Stimulated activated CD4-positive, alpha-beta T cell treated with anti-CD3 and anti-CD28 coated beads, Interleukin-4, amount 100 ng/mL, for 48 hours (primary cell): ENCODE data around the gene MMP10.

ENCODE experiments used
- DNase-seq, 2 donors: peaks; one replicate each; pipeline ENCODE4 v3.0.0-alpha.2; 2020; ENCODE audit warnings: low read depth in 2 of 2

MMP10 gene

DNA sequence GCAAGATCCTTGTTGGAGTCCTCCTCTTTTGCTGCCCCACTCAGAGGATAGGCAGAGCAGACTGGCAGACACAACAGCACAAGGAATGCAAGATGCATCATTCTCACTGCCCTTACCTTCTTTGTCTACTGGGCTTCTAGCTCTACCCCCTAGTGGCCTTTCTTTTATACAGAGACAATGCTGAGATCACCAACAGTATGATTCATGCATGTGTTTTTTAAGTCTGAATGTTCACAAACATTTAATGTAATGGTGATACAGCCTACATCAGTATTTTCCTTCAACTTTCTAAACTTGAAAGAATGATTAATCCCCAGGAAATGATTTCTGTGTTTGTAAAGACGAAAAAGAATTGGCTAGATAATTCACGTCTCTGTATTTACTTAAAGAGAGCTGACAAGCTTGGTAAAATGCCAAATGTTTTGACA is at the start of gene MMP10:
Gene MMP10 (minus strand): TSS at position 138 of the 428 bp plus-strand sequence. CDS start 37 bp downstream, at position 101.
- no peak for DNase-seq

DNA sequence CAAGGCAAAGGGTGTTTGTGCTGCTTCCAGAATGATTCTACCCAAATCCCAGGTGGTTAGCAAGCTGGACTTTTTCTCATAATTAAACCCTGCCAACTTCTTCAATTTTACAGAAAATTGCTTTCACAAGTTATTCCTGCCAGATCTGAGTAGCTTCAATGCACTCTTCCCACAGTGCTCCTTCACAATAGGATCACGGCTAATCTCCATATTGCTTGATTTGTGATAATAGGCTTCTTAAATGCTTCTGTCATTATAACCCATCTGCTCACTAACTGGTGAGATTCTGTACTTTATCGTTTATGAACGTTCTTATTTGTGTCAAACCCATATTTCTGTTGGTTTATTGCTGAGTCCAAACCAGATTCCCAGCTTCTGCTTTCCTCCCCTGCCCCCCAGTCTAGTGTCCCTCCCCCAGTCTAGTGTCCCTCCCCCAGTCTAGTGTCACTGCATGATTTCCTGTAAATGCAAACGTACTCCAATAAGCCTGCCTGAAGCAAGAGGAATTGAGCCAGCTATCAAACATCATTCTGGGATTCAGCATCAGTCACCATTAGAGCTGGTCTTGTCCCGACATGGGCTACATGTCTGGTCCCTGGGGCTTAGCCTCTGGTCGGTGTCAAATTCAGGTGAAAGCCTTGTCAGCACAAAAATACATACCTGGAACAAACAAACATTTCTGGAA is 49.0 kb upstream of the MMP10 start:
- DNase-seq = no peak

DNA sequence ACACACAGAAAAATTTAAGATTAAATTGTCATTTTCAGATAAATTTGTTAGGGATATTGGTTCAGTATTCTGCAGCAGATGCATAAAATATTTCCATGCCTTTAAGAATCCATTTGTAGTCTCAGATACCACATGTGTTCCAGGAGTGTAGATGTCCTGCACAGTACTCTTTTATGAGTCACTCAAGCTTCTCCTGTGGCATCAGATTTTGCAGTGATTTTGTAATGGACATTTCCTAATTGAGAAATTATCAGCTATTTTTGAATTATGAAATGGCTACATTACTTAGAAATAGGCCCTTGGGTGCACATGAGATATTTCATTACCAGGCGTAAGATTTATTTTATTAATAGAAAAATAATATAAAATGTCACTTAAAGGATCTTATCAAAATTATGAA is 44.1 kb upstream of the MMP10 start:
- DNase-seq = no peak

DNA sequence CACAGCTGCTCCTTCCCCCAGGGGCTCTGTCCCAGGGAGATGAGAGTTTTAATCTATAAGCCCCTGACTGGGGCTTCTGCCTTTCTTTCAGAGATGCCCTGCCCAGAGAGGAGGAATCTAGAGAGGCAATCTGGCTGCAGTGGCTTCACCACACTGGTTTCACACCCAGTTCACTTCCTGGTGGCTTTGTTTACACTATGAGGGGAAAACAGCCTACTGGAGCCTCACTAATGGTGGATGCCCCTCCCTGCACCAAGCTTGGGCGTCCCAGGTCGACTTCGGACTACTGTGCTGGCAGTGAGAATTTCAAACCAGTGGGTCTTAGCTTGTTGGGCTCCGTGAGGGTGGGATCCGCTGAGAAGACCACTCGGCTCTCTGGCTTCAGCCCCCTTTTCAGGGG is 39.1 kb upstream of the MMP10 start:
- DNase-seq = no peak

DNA sequence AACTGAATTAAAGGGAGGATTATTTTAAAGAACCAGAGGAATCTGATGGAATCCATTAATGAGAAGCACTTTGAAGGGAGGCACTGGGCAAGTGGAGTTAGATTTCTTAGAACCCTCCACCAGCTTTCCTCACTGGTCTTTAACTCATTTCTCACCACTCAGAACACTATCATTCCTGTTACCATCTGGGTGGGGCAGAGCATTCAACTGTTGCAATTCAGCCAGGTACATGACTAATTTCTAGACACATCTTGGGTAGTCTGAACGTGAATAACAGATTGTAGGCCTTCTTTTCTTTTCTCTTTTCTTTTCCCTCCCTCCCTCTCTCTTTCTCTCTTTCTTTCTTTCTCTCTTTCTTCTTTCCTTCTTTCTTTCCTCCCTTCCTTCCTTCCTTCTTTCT is 33.1 kb upstream of the MMP10 start:
- DNase-seq = no peak

DNA sequence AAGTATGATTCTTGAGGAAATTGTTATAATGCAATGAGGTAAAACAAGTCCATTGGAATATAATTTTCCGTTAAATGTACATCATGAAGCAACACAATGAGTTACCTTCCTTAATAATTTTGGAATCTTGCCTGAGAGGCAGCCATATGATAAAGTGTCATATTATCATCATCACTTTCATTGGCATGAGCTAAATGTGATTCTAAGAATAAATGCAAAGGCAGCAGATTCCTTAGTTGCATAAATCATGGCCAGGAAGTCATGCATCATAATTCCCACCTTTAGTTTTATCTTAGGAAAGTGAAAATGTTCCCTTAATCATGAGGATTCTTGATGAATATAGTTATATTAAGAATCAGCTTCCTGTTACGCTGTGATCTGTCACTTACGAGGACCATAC is 31.8 kb upstream of the MMP10 start:
- DNase-seq = no peak

DNA sequence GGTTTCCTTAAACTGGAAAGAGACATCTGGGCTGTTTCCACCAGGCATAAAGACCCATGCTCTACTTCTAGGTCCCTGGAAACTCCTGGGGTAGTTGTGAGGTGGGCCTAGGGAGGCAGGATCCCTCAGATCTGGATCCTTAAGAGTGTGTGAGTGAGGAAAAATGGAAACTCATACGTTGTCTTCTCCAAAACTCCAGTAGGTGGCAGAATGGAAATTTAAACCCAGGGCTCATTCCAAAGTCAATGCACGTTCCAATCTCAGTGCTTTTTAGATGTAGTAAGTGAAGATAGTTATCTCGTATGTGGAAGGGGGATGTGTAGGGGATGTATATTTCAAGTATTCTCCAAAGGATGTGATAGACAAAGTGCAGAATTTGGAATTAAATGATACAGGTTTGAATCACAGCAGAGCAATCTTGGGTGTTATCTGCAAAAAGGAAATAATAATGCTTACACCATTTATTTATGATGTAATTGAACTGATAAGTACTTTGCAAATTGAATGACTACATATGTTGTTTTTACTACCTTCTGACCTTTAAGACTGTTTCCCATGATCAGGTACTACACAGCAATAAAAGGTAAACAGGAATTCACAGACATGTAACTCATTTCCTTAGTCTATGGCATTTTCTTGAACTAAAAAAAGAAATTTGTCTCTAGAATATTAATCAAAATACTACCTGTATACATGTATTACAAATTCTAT is 30.7 kb upstream of the MMP10 start:
- DNase-seq = no peak

DNA sequence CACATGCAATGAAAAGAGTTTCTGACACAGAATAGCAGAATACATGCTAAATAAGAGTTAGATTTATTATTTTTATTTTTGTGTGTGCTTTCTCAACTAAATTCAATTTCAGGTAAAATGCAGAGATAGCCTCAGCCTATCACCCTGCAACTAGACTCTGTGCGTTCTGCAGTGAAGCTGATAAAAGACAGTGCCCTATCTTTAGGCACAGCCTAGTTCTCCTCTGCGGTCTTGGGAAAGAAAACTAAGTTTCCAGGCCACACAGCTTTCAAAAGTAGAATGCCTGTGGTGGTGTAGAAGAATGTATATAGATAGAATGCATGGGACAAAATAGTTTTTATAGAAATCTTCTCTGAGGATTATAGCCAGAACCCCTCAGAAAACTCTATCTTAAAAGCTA is 29.5 kb upstream of the MMP10 start:
- no peak for DNase-seq

DNA sequence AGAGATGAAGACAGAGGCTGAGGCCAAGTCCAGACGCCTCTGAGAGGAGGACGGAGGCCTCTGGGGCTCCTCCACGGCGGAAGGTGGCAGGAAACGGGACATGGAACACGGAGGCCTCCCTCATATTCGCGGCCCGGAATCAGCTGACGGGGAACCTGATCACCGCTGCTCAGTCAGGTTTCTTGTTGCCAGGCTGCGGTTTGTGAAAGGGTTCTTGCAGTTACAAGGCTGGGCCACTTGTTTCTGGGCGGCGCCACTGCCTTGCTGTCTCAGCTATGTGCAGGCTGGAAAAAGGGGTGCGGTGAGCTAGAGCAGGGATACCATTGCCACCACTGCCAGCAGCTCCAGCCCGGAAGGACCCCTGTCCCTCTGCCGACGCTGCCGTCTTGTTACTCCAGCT is 27.5 kb upstream of the MMP10 start:
- no peak for DNase-seq

DNA sequence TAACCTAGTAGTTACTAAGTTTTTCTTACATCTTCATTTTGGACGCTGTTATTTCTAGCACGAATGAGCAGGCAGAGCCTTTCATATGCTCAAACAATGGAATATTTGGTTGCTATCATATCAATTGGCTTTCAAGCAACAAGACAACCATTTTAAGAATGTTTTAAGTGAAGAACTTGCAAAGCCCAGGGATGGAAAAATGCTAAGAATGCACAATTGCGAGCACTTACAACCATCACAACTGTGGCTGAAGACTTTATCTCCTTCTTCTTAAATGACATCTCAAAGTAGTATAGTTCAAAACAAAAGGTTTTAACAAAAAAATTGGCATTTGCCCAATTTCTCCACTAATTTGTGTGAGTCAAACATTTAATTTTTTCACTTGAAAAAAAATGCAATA is 25.9 kb upstream of the MMP10 start:
- DNase-seq = no peak

DNA sequence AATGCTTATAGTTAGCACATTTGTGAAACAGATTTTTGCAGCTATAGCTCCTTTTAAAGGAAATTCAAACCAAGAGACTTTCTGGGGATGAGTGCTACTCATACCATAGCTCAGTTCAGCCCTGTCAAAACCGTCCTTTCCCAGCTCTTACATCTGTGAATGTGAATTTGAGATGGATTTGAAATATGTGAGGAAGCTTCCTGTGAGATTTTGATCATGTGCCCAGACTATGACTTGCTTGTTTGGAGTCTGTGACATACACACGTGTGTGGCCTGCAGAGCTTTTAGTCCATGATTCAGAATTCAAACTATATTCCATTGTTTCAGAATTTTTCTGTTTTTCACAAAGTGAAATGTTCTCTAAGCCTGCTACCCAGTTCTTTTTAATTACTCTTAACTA is 21.9 kb upstream of the MMP10 start:
- DNase-seq = no peak

DNA sequence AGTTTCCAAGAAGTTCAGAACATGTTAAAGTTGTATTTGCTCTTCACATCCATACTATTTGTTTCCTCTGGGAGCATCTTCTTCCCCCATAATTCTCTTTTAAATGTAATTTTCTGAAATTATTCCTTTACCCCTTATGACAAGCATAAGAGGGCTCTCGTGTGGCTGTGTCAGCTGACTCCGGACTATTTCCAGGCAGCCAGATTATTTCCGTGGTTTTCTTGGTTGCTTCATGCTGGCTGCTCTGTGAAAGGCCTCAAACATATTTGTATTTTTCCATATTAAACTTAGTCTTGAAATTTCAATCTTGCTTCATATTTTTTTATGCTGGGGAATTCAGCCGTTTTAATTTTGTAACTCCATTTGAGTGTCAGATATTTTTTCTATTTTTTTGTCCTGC is 20.3 kb upstream of the MMP10 start:
- no peak for DNase-seq

DNA sequence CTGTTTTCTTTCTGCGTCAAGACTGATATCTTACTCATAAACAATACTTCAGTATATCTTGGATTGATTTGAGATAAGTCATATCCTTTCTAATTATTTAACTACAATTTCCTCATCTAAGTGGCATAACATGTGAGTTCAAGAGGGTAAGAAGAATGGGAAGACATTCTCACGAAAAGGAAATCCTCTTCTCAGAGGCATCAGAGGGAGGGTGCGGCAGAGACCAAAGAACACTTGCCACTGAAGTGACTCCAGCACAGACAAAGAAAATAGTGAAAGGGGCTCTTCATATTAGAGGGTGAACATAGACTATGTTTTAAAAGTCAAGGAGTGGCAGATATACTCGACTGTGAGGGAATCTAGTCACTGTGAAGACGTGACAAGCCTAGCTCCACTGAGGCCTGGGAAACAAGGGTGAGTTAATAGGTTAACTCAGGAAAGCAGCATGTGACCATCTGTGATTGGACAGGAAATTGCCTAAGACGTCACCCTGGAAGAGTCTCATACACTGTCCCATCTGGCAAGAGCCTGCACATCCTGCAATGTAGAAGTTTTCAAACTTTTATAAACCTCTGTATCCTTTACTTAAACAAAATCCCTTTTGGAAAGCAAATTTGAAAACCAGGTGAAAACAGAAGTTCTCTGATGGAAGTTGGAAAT is 19.4 kb upstream of the MMP10 start:
- DNase-seq = no peak

DNA sequence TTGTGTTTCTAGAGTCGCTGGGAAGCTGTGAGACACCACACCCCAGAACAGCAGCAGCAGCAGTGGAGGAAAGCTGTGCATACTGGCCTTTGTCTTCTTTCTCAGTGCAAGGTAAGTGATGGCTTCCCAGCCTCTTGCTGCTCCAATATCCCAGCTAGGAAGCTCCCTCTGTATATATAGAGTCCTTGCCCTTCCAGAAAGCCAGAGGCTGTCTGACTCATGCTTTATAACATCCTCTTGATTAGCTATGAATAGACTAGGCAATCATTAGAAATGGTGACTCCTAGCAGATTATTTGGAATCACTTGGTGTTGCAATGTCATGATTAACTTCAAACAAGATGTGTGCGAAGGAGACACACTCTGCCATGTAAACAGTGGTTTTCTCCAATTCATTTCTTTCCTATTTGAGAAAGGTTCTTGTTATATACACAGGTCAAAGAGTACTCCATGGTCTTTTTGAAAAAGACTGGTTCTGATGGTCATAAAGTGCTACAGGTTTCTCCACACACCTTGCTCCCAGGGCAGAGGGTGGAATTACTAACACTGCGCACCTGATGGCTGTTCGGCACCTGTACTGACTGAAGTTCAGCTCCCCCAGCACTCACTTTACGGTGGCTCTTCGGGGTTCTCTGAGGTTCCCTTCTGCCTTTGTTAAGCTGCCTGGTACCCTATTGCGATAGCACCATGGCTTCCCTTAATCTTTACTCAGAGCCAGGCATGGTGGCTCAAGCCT is 17.8 kb upstream of the MMP10 start, which contains the start of gene MMP1:
Gene MMP1 (minus strand): TSS at position 149 of the 735 bp plus-strand sequence. CDS start 68 bp downstream, at position 81.
- no peak for DNase-seq

DNA sequence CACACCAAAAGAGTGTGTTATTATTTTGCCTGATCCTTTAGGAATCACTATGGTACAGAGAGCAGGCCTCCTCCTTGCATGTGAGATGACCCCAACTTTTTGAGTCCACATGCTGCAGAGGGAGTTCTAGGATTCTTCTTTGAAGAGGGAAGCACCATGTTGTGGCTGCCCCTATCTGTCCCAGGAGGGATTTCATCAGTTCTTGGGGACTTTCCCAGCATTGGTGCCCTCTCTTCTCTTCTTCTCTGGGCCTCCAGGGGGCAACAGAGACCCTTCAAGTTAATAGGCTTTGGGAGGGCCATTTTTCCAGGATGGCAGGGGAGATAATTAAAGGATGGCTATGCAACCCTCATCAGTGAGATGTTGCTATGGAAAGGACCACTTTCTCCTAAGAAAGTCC is 14.0 kb upstream of the MMP10 start:
- DNase-seq = no peak

DNA sequence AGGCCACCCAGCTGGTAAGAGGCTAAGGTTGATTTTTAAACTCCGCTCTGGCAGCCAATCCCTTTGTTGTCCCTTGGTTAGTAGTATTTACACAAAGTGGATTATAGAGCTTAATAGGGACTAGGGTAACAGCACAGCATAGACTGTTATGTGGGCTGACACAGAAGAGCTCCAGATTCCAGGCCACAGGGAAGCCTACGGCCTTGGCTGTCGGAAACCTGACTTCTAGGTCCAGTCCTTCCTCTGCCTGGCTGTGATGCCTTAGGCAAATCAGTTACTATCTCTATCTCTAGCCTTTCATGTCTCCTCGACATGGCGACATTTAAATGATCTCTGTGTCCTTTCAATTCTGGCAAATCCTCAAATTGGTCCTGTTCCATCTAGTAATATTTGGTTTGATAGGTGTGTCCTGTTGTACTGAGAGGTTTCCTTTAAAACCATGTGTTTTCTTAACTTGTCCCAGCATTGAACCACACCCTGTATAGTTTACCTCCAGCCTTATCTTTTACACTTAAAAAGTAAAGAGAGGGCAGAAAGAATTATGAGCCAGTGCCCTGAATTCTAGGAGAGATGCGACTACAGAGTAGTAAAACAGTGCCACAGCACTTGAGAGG is 13.4 kb upstream of the MMP10 start:
- no peak for DNase-seq

DNA sequence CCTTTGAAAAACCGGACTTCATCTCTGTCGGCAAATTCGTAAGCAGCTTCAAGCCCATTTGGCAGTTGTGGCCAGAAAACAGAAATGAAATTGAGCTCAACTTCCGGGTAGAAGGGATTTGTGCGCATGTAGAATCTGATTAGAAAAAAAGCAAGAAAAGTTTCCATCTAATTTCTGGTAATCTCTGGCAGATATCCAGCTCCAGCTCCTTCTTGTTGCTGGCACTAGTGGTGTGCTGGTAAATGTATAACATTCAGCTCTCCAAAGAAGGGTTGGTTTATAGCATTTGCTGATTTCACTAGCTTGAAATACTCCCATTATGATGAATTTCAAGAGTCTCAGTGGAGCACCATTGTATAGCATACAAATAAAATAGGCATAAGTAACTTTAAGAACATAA is 12.2 kb upstream of the MMP10 start:
- no peak for DNase-seq

DNA sequence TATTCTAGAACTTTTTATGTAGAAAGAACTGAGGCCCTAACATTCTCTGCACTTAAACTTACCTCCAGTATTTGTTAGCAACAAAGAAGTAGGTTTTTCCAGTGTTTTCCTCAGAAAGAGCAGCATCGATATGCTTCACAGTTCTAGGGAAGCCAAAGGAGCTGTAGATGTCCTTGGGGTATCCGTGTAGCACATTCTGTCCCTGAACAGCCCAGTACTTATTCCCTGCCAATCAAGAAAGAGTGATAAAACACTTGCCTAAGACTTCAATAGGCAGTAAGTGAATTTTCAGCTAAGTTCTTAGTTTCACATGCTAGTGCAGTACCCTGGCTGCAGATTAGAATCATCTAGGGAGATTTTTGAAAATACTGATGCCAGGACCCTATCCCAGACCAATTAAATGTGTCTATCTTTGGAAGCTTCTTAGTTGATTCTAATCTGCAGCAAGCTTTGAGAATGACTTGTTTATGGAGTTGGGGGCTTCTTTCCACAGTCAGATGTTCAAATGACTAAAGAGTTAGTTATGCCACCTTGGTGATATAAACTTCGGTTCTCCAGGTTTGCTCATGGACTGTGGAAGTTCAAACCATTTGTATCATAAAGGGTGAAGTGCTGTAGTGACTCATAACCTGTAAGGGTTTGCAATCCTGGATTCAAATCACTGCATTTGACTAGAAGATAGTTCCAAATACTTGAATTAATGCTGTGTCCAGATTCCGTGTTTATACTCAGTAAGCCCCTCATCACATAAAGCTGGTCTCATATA is 11.0 kb upstream of the MMP10 start:
- DNase-seq = no peak

DNA sequence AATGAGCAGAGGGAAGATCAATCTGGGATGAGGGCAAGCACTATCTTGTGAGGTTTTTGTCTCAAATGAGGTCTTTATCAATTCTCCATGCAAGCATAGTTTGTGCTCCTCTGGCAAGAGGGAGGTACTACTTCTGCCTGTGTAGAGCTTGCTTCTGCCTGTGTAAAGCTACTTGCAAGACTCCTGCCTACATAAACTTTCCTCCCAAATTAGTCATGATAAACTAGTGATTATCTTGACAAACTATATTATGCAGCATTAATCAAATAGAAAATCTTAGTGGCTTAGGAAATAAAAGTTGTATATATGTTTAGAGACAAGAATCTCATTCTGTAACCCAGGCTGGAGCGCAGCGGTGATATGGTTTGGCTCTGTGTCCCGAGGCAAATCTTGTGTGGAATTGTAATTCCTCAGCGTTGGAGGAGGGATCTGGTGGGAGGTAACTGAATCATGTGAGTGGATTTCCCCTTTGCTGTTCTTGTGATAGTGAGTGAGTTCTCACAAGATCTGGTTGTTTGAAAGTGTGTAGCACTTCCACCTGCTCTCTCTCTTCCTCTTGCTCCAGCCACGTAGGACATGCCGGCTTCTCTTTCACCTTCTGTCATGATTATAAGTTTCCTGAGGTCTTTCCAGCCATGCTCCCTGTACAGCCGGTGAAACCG is 8.0 kb upstream of the MMP10 start:
- DNase-seq = no peak

DNA sequence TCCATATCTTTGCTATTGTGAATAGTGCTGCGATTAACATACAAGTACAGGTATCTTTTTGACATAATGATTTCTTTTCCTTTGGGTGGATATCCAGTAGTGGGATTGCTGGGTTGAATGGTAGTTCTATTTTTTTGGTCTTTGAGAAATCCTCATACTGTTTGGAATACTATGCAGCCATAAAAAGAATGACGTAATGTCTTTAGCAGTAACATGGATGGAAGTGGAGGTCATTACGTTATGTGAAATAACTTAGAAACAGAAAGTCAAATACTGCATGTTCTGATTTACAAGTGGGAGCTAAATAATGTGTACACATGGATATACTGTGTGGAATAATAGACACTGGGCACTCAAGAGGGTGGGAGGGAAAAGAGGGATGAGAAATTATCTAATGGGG is 4.0 kb upstream of the MMP10 start:
- DNase-seq = no peak

DNA sequence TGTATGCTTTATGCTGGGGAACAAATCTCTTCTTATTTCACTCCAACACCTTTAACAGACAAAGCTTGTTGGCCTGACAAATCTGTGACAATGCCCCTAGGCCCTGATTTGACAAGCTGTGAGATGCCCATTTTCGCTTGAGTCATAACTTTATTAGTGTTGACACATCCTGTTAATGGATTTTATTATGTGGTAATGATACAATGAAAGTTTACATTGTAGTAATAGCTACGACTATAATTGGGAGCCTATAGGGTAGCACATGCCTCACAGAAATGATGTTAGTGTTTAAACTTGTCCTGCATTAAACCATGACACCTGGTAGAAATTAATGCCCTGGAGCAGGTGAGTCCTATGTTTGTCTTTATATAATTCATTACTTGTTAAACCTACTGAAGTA is 3.3 kb upstream of the MMP10 start:
- no peak for DNase-seq
